Astrocyte of the cerebellum (primary cell): ENCODE measurements around the gene TMEM80.
"Not testable (repeated sequence)": the region's sequence is repeated elsewhere in the genome, so short reads cannot be mapped to it uniquely, and the experiment has no call there.

Source experiments
- DNase-seq: peaks from one replicate; pipeline ENCODE4 v3.0.0-alpha.2; 2011; ENCODE audit warnings: low read depth
- H3K4me3 ChIP-seq: 2 replicates; pipeline ENCODE4 v1.5.1; 2011; ENCODE audit warnings: mild to moderate bottlenecking, low read depth, low read length, moderate library complexity
- in situ Hi-C: cut with HindIII; loops from 2 replicates; pipeline ENCODE4 v1.10.0; 2017; ENCODE audit warnings: low sequenced_read_pairs
- TF ChIP-seq, protein P1 (sequence below): IDR thresholded peaks from 2 replicates; pipeline ENCODE4 v1.5.1; 2012; ENCODE audit warnings: low read length, low read depth, moderate library complexity, mild to moderate bottlenecking; ENCODE audit errors: missing control alignments

The TMEM80 gene

DNA sequence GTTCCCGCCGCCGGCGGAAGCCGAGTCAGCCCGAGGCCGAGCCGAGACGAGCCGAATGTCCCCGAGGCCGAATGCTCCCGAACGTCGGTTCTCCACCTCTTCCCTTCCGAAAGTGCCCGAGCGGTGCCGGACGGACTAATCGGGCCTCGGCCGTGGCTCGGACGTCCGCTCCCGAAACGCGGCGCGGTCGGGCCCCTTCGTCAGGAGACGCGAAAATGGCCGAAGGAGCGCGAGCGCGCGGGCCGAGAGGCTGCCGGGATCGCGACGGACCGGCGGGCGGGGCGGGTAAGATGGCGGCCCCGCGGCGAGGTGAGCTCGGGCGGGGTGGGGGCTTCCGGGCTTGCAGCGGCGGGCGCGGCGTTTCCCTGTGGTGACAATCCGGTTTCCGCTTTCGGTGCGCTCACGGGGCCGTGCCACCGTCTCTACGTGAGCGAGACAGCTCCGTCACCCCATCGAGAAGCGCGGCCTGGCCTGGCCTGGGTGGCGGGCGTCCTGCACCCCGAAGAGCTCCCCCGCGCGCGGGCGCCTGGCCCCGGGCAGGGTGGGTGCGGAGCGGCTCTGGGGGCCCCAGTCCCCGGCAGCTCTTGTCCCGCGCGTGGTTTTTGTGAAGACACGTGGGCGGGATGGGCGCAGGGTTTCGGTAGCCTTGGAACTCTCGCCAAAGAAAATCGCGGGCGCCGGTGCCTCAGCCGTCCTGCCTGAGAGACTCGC, at the start of gene TMEM80:
TMEM80 (plus strand) TSS at position 279 of the 711 bp plus-strand sequence; CDS start at position 291, 12 bp downstream.
- TF ChIP-seq, protein P1, sequence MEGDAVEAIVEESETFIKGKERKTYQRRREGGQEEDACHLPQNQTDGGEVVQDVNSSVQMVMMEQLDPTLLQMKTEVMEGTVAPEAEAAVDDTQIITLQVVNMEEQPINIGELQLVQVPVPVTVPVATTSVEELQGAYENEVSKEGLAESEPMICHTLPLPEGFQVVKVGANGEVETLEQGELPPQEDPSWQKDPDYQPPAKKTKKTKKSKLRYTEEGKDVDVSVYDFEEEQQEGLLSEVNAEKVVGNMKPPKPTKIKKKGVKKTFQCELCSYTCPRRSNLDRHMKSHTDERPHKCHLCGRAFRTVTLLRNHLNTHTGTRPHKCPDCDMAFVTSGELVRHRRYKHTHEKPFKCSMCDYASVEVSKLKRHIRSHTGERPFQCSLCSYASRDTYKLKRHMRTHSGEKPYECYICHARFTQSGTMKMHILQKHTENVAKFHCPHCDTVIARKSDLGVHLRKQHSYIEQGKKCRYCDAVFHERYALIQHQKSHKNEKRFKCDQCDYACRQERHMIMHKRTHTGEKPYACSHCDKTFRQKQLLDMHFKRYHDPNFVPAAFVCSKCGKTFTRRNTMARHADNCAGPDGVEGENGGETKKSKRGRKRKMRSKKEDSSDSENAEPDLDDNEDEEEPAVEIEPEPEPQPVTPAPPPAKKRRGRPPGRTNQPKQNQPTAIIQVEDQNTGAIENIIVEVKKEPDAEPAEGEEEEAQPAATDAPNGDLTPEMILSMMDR = no peak
- peak; percentile 95 for DNase-seq
- in situ Hi-C loops = no loop called here
- peak within 1 kb of the TSS; percentile 92 for H3K4me3 ChIP-seq

DNA sequence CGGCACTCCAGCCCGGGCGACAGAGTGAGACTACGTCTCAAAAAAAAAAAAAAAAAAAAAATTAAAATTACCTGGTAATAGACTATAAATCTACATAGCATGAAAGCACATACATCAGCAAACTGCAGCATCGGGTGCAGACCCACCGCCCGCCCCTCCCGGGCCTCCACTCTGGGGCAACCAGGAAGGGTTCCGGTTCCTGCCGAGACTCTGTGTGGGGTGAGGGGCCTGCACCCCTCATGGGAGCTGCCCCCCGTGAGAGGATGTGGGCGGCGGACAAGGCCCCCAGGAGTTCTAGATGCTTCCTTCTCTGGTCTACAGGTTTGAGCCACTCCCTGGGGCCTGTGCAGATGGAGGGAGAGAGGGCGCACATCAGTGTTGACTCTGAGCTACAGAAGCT, 49.4 kb upstream of the TMEM80 start:
- no peak for DNase-seq
- in situ Hi-C loops = no loop called here
- TF ChIP-seq, protein P1 = no peak
- no peak overlapping the region for H3K4me3 ChIP-seq

GRCh38 chr11:647672-648158, 47.9 kb upstream of the TMEM80 start:
- in situ Hi-C loops, DNase-seq, H3K4me3 ChIP-seq: not testable (repeated sequence)

- no peak for DNase-seq
- in situ Hi-C loops = loop anchor here (25.0 kb wide), 1 partner anchor 112 kb away; no protein-coding TSS in a partner anchor
- TF ChIP-seq, protein P1 = no peak
- H3K4me3 ChIP-seq = no peak overlapping the region
Observed at GRCh38 chr11:650482-650881, 45.1 kb upstream of the TMEM80 start.

DNA sequence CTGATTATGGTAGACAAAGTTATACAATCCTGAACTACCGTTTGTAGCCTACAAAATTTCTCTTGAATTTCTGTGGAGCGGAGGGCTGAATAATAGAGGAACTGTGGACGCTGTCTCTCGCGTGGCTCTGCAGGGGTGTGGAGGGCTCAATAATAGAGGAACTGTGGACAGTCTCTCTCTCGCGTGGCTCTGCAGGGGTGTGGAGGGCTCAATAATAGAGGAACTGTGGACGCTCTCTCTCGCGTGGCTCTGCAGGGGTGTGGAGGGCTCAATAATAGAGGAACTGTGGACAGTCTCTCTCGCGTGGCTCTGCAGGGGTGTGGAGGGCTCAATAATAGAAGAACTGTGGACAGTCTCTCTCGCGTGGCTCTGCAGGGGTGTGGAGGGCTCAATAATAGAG, 42.5 kb upstream of the TMEM80 start:
- in situ Hi-C loops = loop anchor here (25.0 kb wide), 1 partner anchor 109 kb away; no protein-coding TSS in a partner anchor
- not testable (repeated sequence) for DNase-seq, H3K4me3 ChIP-seq

GRCh38 chr11:653837-654236, 41.8 kb upstream of the TMEM80 start:
- H3K4me3 ChIP-seq = no peak overlapping the region
- in situ Hi-C loops = loop anchor here (25.0 kb wide), 1 partner anchor 108 kb away; no protein-coding TSS in a partner anchor
- TF ChIP-seq, protein P1 = no peak
- no peak for DNase-seq

DNA sequence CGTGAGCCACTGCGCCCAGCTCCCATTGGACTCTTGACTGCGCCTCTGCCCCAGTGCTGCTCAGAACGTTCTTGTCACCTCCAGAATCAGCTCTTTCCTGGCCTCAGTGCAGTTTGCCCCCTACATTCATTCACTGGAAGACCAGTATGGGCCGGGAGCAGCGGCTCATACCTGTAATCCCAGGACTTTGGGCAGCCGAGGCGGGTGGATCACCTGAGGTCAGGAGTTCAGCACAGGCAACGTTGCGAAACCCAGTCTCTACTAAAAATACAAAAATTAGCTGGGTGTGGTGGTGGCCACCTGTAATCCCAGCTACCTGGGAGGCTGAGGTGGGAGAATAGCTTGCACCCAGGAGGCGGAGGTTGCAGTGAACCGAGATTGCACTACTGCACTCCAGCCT, 41.2 kb upstream of the TMEM80 start:
- DNase-seq, H3K4me3 ChIP-seq: not testable (repeated sequence)
- in situ Hi-C loops = loop anchor here (25.0 kb wide), 1 partner anchor 108 kb away; no protein-coding TSS in a partner anchor

DNA sequence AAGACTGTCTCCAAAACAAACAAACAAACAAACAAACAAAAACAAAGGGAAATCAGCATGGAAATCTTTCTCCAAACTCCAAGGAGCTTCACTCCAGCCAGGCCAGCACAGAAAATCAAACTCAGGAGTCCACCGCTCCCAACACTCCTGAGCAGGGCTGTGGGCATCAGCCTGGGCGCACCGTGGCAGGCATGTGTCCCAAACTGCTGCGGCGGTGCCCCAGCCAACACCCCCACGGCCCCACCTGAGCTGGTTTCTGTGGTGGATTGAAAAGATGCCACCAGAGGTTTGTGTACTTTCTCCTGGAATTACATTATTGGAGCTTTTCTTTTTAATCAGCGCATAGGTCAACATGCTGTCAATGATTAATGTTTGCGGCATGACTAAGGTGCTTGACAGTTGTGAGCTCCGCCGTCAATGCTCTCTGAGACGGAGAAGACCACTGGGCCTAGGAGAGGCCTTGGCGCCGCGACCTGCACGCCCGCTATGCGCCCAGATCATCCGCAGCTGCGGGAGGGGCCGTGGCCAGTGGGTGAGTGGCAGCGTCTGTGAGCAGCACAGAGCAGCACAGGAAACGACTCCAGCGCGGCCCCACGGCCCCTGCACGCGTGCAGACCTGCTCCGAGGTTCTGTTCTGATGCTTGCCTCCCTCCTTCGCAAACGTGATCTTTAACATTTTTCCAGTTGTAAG, 40.4 kb upstream of the TMEM80 start:
- H3K4me3 ChIP-seq = no peak overlapping the region
- in situ Hi-C loops = loop anchor here (25.0 kb wide), 1 partner anchor 107 kb away; no protein-coding TSS in a partner anchor
- no peak for DNase-seq
- TF ChIP-seq, protein P1 = no peak
